Measurements from ENCODE around the gene OR4C5. TPM values are rescaled to one million over a fixed set of nuclear protein-coding genes. Genes with fewer than 3 reads are reported as not detected.

The OR4C5 gene
- not detected in 2 replicates for total RNA-seq

GRCh38 chr11:48366365-48366764, at the start of gene OR4C5:
Gene OR4C5 (minus strand): TSS chr11:48366465. CDS start chr11:48366465, 0 bp downstream.

DNA sequence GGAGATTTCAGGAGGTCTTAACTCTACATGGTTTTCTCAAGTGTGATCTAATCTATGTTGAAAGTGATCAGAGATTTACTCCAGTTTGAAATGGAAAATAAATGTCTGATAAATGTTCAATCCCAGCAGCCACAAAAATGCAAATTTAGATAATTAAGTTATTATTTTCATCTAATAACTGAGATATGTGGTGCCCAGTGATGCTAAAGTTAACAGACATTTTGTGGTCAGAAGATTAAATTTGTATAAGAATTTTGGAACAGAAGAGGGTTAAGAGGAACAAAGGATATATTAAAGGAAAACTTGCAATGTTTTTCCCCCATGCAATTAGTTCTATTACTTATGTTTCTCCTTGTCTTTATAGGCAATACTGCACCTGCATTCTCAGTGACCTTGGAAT, 41.6 kb downstream of the OR4C5 start, which contains the start of gene OR4C3:
OR4C3 (plus strand) TSS at position 301 of the 400 bp plus-strand sequence. CDS start 102 bp downstream, outside the sequence.

Other genes starting within 250 kb of the OR4C5 start
- not detected in 2 replicates for gene OR4B1, start 149.7 kb downstream of the OR4C5 start, total RNA-seq
- not detected in 2 replicates for gene OR4X2, start 121.4 kb downstream of the OR4C5 start, total RNA-seq
- gene OR4X1, start 102.6 kb downstream of the OR4C5 start, total RNA-seq, result not detected in 2 replicates
- not detected in 2 replicates for gene OR4S1, start 60.2 kb downstream of the OR4C5 start, total RNA-seq
- gene OR4C3, start 41.5 kb downstream of the OR4C5 start, total RNA-seq, result not detected in 2 replicates
- not detected in 2 replicates for gene OR4A47, start 122.3 kb upstream of the OR4C5 start, total RNA-seq